ENCODE measurements around the gene MYO3B.

The MYO3B gene

GRCh38 chr2:170485254-170486026, 307.5 kb downstream of the MYO3B start:
- DNase-seq, result no peak

GRCh38 chr2:170486730-170487129, 308.8 kb downstream of the MYO3B start:
- DNase-seq, result no peak

DNA sequence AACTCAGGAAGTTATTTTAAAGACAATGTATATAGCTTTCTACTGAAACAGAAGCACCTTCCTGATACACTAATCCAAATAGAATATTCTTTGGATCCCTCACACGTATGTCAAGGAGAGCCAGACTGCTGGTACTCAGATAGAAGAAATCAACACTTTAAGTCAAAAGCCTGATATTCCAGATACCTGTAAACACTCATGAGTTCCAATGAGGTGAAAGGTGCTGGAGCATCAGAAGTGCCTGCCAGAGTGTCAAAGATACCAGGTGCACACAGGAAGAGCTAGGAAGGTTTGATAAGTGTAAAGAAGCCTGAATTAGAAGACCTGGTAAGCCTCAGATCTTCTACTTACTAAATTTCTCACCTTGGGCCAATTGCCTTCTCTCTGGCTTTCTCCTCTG, 310.9 kb downstream of the MYO3B start:
- DNase-seq, result no peak

- DNase-seq, result no peak
Observed at GRCh38 chr2:170492010-170492409, 314.1 kb downstream of the MYO3B start.

DNA sequence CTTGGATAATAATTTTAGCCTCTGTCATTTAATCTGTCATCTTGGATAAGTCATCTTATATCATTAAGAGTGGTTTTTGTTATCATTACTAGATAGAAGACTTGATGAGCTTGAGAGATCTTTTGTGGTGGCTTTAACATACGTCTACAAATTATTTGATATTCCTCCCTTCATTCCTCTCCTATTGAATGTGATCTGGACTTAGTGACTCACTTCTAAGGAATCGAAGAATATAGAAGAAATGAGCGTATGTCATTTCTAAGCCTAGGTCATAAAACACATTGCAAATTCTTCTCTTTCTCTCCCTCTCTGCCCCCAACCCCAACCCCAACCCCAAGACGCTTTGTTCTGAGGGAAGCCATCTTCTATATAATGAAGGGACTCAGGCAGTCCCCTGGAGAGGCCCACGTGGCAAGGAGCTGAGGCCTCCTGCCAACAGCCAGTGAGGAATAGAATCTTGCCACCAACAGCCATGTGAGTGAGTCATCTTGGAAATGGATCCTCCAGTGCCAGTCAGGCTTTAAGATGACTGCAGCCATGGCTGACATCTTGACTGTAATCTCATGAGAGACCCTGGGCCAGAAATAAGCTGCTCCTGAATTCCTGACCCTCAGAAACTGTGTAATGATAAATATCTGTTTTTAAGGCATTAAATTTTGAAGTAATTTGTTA, 315.6 kb downstream of the MYO3B start:
- no peak for DNase-seq

- DNase-seq, result no peak
Observed at GRCh38 chr2:170495896-170496295, 317.9 kb downstream of the MYO3B start.

DNA sequence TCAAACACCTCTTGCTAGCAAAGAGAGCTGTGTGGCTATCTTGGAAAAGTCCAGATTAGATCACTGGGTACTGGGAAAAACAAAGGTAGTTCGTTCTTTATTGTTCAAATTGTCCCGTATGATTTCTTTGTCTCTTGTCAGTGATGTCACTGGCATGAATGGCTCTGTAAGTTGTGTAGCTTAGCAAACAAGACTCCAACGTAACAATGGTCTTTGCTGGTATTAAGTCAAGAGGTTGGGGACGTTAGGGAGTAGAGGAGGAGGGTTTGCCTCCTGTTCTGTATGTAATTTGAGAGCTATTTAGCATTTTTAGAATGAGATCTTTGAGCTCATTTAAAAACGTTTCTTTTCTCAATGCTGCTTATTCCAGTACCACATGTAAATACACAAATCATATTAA, 320.7 kb downstream of the MYO3B start:
- DNase-seq, result no peak

DNA sequence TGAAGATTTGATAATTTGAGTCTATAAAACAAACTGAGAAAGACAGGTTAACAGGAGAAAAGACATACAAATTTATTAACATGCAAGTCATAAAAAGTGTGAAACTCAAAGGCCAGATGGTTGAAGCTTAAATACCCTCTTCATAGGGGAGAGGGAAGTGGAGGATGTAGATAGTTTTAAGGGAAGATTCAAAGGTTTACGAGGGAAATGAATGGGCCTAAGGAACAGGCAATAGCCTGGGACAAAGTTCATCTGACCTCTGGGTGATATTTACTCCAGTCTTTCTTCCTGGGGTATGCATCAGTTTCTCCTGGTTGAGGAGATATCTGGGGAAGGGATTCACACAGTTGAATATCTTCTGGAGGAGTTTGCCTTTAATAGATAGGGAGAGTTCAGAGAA, 322.2 kb downstream of the MYO3B start:
- DNase-seq, result no peak

- DNase-seq, result no peak
Observed at GRCh38 chr2:170500770-170501169, 322.8 kb downstream of the MYO3B start.

GRCh38 chr2:170501421-170502043, 323.6 kb downstream of the MYO3B start:
- no peak for DNase-seq

DNA sequence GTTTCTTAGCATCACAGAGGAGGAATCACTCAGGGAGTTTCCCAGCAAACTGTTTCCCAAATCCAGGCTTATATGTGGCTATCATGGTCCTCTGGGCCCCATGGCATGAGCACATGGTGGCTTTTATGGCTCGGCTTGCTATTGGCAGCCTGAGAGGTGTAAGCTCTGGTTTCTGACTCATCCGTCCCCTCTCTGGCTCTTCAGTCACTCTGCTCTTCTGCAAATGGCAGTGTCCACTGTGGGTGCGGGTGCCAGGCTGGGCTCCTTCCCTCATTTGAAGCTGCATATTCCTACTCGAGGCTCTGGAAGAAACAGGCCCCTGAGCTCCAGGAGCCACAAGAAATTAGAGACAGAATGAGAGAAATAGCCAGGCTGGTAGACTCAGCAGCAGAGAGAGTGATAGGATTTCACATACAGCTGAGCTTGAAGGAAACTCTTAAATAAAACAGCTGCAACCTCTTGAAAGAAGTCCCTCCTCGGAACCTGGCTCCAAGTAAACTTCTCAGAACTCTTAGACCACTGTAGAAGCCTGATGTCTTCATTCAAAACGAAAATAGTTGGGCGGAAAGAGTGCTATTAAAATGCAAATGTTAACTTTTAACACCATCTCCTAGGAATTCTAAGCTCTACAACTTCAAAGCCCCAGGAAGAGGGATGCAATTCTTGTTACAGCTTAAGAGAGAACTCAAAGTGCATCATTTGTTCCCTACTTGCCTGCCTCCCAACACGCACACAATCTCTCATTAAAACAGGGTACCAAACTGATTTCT, 324.6 kb downstream of the MYO3B start:
- DNase-seq, result no peak

DNA sequence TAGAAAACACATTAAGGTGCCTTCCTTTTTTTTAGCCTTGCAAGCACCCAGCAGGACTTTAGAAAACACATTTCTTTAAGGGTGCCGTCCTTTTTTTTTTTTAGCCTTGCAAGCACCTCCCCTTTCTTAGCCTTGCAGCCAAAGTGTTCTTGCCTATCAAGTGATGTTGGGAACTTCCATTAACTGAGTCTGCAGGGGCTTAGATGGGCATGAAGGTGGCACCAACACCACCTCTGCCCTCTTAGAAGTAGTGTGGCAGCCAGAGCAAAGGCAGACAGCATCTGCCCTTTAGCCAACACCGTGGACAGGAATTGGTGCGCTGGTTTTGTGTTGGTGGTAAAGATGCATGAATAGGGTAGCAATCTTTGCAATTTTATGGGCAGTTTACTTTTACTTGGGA, 325.6 kb downstream of the MYO3B start:
- no peak for DNase-seq

DNA sequence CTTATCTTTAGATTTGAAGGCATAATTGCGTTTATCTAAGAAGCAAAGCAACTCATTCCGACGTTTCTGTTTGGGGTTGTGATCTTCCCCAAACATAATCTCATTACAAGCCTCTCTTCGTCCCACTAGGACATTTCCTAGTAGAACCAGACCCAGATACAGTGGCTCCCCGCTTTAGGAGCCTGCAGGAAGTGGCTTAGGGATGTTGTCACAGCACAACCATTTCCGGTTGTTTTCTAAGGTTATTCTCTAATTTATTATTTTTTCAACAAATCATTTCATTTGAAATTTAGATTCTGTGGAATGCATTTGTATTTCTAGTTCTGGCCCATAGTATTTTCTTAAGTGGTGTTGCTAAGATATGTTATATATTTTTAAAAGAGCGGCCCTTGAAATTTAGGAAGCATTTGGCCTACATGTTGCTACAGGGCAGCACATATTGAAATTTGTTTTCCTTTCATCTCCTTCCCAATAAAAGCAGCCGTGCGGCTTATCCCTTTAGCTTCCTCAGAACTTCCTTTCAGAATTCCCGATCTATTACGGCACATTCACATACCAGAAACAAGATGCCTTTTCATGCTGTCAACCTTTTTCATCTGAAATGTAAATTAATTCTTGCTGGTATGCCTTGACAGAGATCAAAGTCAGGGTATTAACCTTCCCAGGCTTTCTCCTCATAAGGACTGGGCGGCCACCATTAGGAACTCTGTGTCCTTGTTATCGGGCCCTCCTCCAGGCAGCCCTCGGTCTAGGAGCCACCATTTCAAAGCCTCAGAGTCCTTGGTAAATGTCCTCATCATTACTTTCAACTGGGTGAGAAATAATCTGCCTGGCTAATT, 326.2 kb downstream of the MYO3B start:
- no peak for DNase-seq

DNA sequence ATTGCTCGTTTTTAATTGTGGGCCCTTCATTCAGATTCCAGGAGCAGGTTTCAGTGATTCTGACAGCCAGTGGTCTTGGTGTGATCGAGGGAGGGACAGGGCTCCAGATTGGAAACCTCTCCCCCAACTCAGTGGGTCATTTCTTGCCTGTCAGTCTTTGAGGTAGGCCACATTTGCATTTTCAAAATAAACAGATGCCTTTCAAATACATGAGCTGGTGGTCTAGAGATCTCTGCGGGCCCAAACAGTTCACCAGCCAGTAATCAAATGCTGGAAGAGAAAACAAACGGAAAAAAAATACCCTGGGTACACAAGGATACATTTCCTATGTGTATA, 326.8 kb downstream of the MYO3B start:
- DNase-seq, result no peak

- DNase-seq, result no peak
Observed at GRCh38 chr2:170505631-170506275, 327.8 kb downstream of the MYO3B start.

DNA sequence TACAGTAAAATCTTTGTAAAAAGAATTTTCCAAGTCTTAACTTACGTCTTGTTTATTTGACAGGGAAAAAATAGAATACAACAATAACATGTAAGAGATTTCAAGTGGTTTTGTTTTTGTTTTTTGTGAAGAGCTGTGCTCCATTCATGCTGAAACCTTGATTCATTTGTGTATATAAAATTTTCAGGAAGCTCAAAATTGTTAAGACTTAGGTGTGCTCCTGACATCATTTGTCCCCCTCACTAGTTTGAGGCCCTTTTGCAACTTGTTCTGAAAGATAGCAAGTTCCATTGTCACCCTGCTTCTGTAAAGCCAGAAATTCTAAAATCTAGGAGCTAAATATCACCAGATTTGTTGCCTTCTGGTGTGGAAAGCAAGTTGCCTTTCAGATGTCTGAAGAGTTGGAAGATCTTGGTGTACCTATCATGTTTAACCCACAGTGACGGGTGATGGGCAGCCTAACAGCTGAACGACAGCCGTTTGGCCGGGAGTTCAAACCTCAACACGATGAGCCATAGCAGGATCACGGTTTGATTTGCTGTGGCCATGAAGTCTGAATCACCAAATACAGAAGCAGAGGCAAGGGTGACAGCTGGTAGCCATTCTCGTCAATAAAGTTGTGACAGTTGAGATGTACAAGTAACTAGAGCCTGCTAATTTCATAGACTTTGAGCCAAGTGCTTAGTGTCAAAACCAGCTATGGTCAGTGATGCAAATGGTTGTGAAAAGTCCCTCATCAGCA, 331.7 kb downstream of the MYO3B start:
- DNase-seq, result no peak

DNA sequence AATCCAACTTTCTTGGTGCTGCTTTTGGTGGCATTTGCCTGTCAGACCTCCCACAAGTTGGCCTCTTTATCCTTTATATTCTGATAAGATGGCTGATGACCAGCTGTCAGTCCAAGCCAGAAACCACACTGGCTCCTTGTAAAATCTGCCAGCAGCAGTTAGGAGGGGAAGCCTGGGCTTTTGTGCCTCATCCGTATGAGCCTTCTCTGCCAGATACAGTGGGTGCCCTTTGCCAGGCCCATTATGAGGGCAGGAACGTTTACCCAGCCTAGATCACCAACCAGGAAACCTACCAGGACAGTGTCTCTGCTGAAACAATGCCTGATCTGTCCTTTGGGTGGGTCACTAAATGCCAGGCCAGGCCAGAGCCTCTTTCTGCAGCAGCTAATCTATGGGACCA, 334.3 kb downstream of the MYO3B start:
- no peak for DNase-seq

- no peak for DNase-seq
Observed at GRCh38 chr2:170514140-170514539, 336.2 kb downstream of the MYO3B start.

DNA sequence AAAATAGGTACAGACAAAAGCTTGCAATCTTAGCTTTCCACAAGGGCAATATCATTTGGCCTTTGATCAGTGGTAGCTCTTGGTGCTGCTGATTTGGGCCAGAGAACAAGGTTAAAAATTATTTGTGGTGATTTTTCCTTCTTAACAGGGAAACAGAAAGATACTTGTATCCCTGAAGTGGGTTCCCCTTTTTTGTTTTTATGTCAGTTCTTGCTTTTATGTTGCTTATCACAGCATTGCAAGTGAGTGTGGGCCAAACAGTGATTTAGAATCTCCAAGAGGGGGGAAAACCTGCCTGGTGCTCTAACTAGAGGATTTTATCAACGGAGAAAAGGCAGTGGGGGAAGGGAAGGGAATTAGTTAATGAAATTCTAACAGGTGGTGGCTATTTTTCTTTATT, 339.6 kb downstream of the MYO3B start:
- no peak for DNase-seq

DNA sequence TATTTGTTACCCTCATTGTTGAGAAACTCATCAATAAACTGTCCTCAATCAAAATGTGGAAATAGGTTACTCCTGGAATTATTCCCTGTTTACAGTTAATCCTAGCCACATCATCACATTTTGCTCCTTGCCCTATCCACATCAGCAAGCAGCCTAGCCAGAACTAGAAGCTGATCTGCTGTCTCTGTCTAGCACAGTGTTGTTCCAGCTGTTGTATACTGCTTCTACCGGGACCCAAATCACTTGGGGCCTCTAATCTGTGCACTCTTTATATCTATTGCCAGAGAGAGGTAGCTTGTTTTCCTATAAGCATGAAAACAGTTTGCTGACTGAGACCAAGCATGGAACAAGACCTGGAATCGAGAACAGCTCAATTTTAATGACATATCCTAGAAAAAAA, 341.0 kb downstream of the MYO3B start:
- no peak for DNase-seq

GRCh38 chr2:170521299-170521698, 343.4 kb downstream of the MYO3B start:
- DNase-seq, result no peak
